Omental fat pad (tissue), 4 donors: Measurements from ENCODE around the gene PIK3R1. TPM values are rescaled to one million over a fixed set of nuclear protein-coding genes. Genes with fewer than 3 reads are reported as not detected.

Experiments used
- ATAC-seq: fragments of 150-250 bp; one replicate; pipeline ENCODE4 v1.9.1; 2016; ENCODE audit warnings: mild to moderate bottlenecking, moderate library complexity; ENCODE audit not compliant: low FRiP score
- DNase-seq: peaks from one replicate; pipeline ENCODE4 v3.0.0-alpha.2; 2019; ENCODE audit warnings: low spot score
- CTCF ChIP-seq, 3 donors: fragments of 450-650 bp; IDR thresholded peaks; one replicate each; pipeline ENCODE4 v1.5.1; 2016 to 2017; ENCODE audit warnings: antibody characterized with exemption in 3 of 3, mild to moderate bottlenecking in 3 of 3, moderate library complexity in 2 of 3
- total RNA-seq, 4 donors: library from RNA; depleted of rRNA; stranded (reverse); fragments of >200 nt; gene quantifications; one replicate each; pipeline ENCODE4 v1.1.0, GENCODE V29; 2016

Gene PIK3R1
- total RNA-seq, 4 donors from 2014 or later, result 90.5 to 188 (median 148) TPM

DNA sequence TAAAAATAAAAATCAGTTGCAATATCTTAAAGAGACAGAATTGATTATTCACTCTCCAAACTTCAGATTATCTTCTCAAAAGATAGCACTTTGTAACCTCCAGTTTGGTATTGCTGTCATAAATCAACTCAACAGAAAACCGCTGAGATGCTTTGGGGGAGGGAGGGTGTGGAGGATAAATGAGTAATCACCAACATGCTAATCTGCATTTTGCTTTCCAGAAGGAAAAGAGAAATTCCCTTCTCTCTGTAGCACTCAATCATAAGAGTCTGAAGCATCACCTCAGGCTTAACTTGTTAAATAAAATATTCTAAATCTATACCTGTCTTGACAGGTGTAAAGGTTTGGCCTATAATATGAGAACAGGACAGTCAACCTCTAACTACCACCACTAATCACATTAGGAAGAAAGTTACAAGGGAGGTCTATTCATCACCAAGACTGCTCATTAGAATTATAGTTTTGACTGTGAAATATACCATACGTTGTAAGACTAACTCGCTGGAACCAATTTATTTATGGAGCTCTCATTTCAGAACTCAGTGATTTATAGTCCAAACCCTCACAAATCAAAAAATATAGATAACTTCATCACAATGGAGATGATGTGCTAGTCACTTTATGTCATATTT lies 89.0 kb downstream of the PIK3R1 start:
- no peak for TF ChIP-seq CTCF (IDR thresholded peaks at IDR 0.05)
- DNase-seq, result no peak
- peak; percentile 68 for ATAC-seq

GRCh38 chr5:68305223-68305870 lies 89.8 kb downstream of the PIK3R1 start:
- ATAC-seq (no peak), DNase-seq (no peak)
- no peak for TF ChIP-seq CTCF (IDR thresholded peaks at IDR 0.05)

- DNase-seq, result no peak
- TF ChIP-seq CTCF (IDR thresholded peaks at IDR 0.05), result no peak
- no peak for ATAC-seq
Measured at GRCh38 chr5:68306361-68307014, 90.9 kb downstream of the PIK3R1 start.

- ATAC-seq (no peak), DNase-seq (no peak)
- no peak for TF ChIP-seq CTCF (IDR thresholded peaks at IDR 0.05)
Measured at GRCh38 chr5:68313336-68313735, 97.8 kb downstream of the PIK3R1 start.

DNA sequence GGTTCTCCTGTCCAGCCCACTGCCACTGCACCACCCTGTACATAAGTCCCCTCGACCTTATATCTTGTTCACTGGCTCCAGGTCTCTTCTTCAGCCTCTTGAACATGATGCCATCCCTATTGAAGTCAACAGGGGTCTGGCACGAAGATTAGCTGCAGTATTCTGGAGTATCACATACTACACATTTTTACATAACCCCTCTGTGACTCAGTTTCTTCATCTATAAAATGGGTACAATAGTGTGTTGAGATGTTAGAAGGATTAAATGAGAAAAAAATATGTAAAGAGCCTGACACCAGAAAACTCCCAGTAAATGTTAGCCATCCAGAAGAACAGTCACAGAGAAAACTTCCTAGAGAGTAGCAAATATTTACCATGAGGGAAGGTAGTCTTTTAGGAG lies 98.9 kb downstream of the PIK3R1 start:
- no peak for ATAC-seq
- TF ChIP-seq CTCF (IDR thresholded peaks at IDR 0.05), result no peak
- DNase-seq, result no peak

DNA sequence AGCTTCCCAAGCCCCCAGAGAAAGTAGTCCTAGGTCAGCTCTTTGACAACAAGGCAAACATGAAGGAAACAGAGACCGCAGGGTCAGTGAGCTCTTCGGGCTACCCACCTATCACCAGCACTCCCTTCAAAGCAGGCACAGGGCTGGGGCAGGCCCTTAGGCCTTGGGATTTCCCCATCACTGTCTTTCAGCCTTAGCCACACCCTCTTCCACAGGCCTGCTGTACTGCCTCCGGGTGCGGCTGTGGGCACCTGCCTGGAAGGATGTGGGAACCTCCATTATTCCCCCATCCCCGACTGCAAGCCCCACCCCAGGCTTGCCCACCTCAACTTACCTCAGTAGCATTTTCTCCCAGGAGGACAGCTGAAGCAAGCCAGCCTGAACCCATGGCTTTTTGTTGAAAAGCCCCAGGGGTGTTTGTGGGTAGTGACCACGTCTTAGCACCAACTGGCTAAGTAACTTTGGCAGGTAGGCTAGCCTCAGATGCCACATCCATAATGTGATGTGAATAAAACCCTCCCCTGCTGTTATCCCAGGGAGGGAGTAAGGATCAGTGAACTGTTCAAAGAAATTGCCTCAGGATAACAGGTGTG lies 100.2 kb downstream of the PIK3R1 start:
- DNase-seq (no peak), ATAC-seq (no peak)
- no peak for TF ChIP-seq CTCF (IDR thresholded peaks at IDR 0.05)
